Bone marrow (tissue), 2 donors: ENCODE data around the gene USP6NL.

Experiments used
- DNase-seq, 2 donors: peaks; one replicate each; lab custom pipeline; 2025; lab: John Stamatoyannopoulos, UW

Gene USP6NL

GRCh38 chr10:11551104-11551503, 60.3 kb downstream of the USP6NL start:
- DNase-seq = no peak

- peak in 1 of 2 donors; percentile 19 for DNase-seq
Observed at GRCh38 chr10:11548768-11549099, 62.7 kb downstream of the USP6NL start.

- DNase-seq = no peak
Observed at GRCh38 chr10:11548065-11548767, 63.2 kb downstream of the USP6NL start.

GRCh38 chr10:11546581-11546980, 64.9 kb downstream of the USP6NL start:
- no peak for DNase-seq

GRCh38 chr10:11541296-11541695, 70.2 kb downstream of the USP6NL start:
- no peak for DNase-seq

GRCh38 chr10:11539191-11539868, 72.1 kb downstream of the USP6NL start:
- peak in 1 of 2 donors; percentile 41 for DNase-seq

- DNase-seq = no peak
Observed at GRCh38 chr10:11538834-11539190, 72.6 kb downstream of the USP6NL start.

- DNase-seq = no peak
Observed at GRCh38 chr10:11536228-11536627, 75.2 kb downstream of the USP6NL start.

GRCh38 chr10:11535346-11535959, 76.0 kb downstream of the USP6NL start:
- DNase-seq = peak in 1 of 2 donors; percentile 7

- DNase-seq = peak in 1 of 2 donors; percentile 32
Observed at GRCh38 chr10:11533328-11533781, 78.1 kb downstream of the USP6NL start.

GRCh38 chr10:11532306-11532705, 79.1 kb downstream of the USP6NL start:
- DNase-seq = no peak

- no peak for DNase-seq
Observed at GRCh38 chr10:11530806-11531205, 80.6 kb downstream of the USP6NL start.

GRCh38 chr10:11529276-11529903, 82.1 kb downstream of the USP6NL start:
- DNase-seq = no peak

GRCh38 chr10:11528286-11528685, 83.2 kb downstream of the USP6NL start:
- no peak for DNase-seq

GRCh38 chr10:11527691-11528255, 83.7 kb downstream of the USP6NL start:
- DNase-seq = peak in 1 of 2 donors; percentile 29

- DNase-seq = no peak
Observed at GRCh38 chr10:11527068-11527467, 84.4 kb downstream of the USP6NL start.

- DNase-seq = no peak
Observed at GRCh38 chr10:11525503-11525902, 85.9 kb downstream of the USP6NL start.

- no peak for DNase-seq
Observed at GRCh38 chr10:11522821-11523245, 88.6 kb downstream of the USP6NL start.

- DNase-seq = no peak
Observed at GRCh38 chr10:11521860-11522259, 89.6 kb downstream of the USP6NL start.

GRCh38 chr10:11520892-11521291, 90.6 kb downstream of the USP6NL start:
- DNase-seq = no peak

- DNase-seq = peak in 1 of 2 donors; percentile 2
Observed at GRCh38 chr10:11517150-11517549, 94.3 kb downstream of the USP6NL start.

GRCh38 chr10:11516431-11516746, 95.1 kb downstream of the USP6NL start:
- peak in 1 of 2 donors; percentile 2 for DNase-seq
